ENCODE data around the gene PGAP6.
"Not testable (repeated sequence)": the region's sequence is repeated elsewhere in the genome, so short reads cannot be mapped to it uniquely, and the experiment has no call there.

Gene PGAP6

GRCh38 chr16:333406-334094, 48.2 kb downstream of the PGAP6 start:
- no peak overlapping the region for H3K9ac ChIP-seq
- peaks cover 59% of the 10 kb centered on the region for H3K4me1 ChIP-seq
- no peak for TF ChIP-seq Cebpa-rat (IDR thresholded peaks at IDR 0.05)
- H3K4me3 ChIP-seq: no peak overlapping the region
- no peak overlapping the region for H3K4me2 ChIP-seq
- no peak overlapping the region for H3K27ac ChIP-seq
- peaks cover 9% of the 10 kb centered on the region for H3K36me3 ChIP-seq
- no peaks in the 10 kb centered on the region for H3K27me3 ChIP-seq
- H3K9me3 ChIP-seq: no peaks in the 10 kb centered on the region
- H4K20me1 ChIP-seq: peaks cover 100% of the 10 kb centered on the region

DNA sequence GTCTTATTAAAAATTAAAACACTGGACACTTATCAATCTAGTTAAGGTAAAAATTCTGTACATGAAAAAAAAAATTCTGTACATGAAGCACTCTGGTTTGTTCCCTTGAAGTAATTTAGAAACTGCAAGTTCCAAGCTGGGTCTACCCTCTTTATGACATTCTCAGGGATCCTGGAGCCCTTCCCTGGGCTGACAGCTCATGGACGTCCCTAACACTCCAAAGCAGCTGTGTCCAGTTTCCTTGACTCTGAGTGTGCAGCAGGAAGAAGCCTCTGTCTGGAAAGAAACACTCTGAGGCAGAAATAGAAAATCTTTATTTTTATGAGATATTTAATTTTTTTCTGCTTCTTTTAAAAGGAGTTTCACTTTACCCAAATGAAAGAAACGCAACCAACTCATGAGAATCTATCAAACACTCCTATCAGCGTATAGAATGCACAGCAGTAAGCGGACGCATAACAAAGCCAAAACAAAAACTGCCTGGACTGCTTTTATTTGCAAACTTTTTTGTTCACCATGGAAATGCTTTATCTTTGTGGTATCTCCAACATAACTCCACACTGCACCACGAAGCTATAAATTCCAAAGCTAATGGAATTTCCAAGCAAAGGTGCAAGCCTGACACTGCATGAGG, 50.5 kb downstream of the PGAP6 start:
- peaks cover 62% of the 10 kb centered on the region for H3K4me1 ChIP-seq
- not testable (repeated sequence) for H3K27ac ChIP-seq, H3K4me2 ChIP-seq, H3K4me3 ChIP-seq, H3K27me3 ChIP-seq, H3K9ac ChIP-seq, H3K9me3 ChIP-seq, H3K36me3 ChIP-seq
- peaks cover 100% of the 10 kb centered on the region for H4K20me1 ChIP-seq

DNA sequence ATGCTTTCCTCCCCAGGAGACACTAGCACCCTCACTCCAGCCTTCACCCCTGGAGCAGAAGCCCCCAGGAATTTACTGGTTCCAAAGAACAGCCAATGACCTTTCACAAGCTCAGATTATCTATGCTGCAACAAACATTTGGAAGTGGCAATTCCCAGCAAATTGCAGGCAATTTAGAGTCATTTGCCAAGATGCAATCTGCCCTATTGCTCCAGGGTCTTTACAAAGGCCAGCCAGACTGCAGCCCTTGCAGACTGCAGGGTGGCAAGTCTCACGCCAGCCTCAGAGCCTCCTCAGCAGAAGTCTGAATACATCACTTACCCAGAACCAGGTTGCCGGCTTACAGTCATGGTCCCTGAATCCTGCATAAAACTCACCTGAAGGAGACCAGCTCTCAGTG, 51.0 kb downstream of the PGAP6 start:
- no peak overlapping the region for H3K4me2 ChIP-seq
- H4K20me1 ChIP-seq: peaks cover 100% of the 10 kb centered on the region
- no peak overlapping the region for H3K27ac ChIP-seq
- no peak overlapping the region for H3K9ac ChIP-seq
- peaks cover under 1% of the 10 kb centered on the region for H3K36me3 ChIP-seq
- TF ChIP-seq Cebpa-rat (IDR thresholded peaks at IDR 0.05): no peak
- H3K4me3 ChIP-seq: no peak overlapping the region
- H3K9me3 ChIP-seq: no peaks in the 10 kb centered on the region
- peaks cover 64% of the 10 kb centered on the region for H3K4me1 ChIP-seq
- H3K27me3 ChIP-seq: no peaks in the 10 kb centered on the region

GRCh38 chr16:325375-326145, 56.2 kb downstream of the PGAP6 start:
- H3K27me3 ChIP-seq: no peaks in the 10 kb centered on the region
- no peak for TF ChIP-seq Cebpa-rat (IDR thresholded peaks at IDR 0.05)
- peaks cover 18% of the 10 kb centered on the region; the same call in 1 of the 2 replicates for H3K36me3 ChIP-seq
- H4K20me1 ChIP-seq: peaks cover 100% of the 10 kb centered on the region
- H3K4me2 ChIP-seq: peak overlapping the region; percentile 98
- H3K4me3 ChIP-seq: peak overlapping the region; percentile 61
- H3K9ac ChIP-seq: peak overlapping the region; percentile 67; the same call in 1 of the 2 replicates
- H3K27ac ChIP-seq: peak overlapping the region; percentile 52
- no peaks in the 10 kb centered on the region for H3K9me3 ChIP-seq
- H3K4me1 ChIP-seq: peaks cover 98% of the 10 kb centered on the region

DNA sequence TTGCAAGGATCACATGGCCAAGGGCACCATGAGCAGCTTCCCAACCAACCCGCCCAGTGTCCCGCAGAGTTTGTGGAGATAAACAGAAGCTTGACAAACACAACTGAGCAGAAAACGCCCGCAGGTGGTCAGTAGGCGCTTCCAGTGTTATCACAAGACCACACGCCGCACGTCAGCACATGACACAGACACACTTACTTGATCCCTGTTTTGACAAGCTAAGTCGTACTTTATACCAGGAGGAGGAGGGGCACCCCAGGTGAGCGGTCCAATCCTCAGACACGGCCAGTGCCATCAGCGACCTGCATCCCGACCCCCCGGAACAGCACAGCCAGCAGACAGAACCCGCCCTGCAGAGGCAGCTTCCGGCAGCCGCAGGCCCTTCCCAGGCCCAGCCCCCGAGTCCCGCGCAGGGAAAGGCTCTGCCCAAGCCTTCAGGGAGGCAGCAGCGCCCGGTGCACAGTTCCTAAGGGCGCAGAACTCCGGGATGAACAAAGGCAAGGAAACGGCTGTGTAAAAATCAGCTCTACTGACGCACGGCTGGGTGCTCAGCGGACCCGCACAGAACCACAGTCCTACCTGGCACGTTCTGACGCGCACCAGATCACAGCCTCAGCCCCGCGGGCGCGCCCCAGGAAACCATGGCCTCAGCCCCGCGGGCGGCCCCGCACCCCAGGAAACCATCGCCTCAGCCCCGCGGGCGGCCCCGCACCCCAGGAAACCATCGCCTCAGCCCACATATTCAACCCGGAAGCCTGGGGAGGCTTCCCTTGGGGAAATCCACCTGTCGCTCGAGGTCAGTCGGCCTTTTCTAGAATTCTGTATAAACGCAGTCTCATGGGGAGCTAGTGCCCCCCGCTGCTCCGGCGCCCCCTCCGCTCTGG, 57.1 kb downstream of the PGAP6 start:
- peaks cover 98% of the 10 kb centered on the region for H3K4me1 ChIP-seq
- TF ChIP-seq Cebpa-rat (IDR thresholded peaks at IDR 0.05): no peak
- H3K9me3 ChIP-seq: no peaks in the 10 kb centered on the region
- no peaks in the 10 kb centered on the region for H3K27me3 ChIP-seq
- peaks cover 98% of the 10 kb centered on the region for H4K20me1 ChIP-seq
- peak overlapping the region; percentile 52 for H3K27ac ChIP-seq
- peak overlapping the region; percentile 61 for H3K4me3 ChIP-seq
- H3K9ac ChIP-seq: peak overlapping the region; percentile 67
- peak overlapping the region; percentile 98 for H3K4me2 ChIP-seq
- H3K36me3 ChIP-seq: peaks cover 18% of the 10 kb centered on the region; the same call in 1 of the 2 replicates

DNA sequence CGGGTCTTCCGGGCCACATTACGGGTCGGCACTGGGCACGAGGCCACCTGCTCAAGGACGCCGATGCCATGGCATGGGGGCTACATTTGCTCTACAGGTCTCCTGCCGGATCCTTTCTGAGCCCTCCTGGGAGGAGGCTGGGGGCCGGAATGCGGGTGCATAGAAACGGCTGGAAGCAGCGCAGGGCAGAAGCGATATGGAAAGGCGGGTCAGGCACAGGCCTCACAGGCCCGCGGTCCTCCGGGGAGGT, 57.7 kb downstream of the PGAP6 start:
- Histone ChIP-seq H3K9ac (no peak overlapping the region), H3K36me3 (peaks cover 23% of the 10 kb centered on the region), H3K9me3 (no peaks in the 10 kb centered on the region), H3K4me1 (peaks cover 98% of the 10 kb centered on the region), H3K4me3 (peak overlapping the region; percentile 61), H3K4me2 (peak overlapping the region; percentile 98), H3K27me3 (no peaks in the 10 kb centered on the region), H3K27ac (no peak overlapping the region), H4K20me1 (peaks cover 98% of the 10 kb centered on the region)
- no peak for TF ChIP-seq Cebpa-rat (IDR thresholded peaks at IDR 0.05)

- Histone ChIP-seq H3K9me3 (no peaks in the 10 kb centered on the region), H3K4me1 (peaks cover 89% of the 10 kb centered on the region), H3K27me3 (no peaks in the 10 kb centered on the region), H3K36me3 (peaks cover 38% of the 10 kb centered on the region), H3K9ac (no peak overlapping the region), H3K4me2 (no peak overlapping the region), H3K4me3 (no peak overlapping the region), H3K27ac (no peak overlapping the region), H4K20me1 (peaks cover 98% of the 10 kb centered on the region)
- no peak for TF ChIP-seq Cebpa-rat (IDR thresholded peaks at IDR 0.05)
Measured at GRCh38 chr16:322476-323143, 59.2 kb downstream of the PGAP6 start.

GRCh38 chr16:321532-321931, 60.2 kb downstream of the PGAP6 start:
- peaks cover 49% of the 10 kb centered on the region for H3K36me3 ChIP-seq
- no peak overlapping the region for H3K4me3 ChIP-seq
- peaks cover 98% of the 10 kb centered on the region for H4K20me1 ChIP-seq
- no peaks in the 10 kb centered on the region for H3K27me3 ChIP-seq
- no peak overlapping the region for H3K9ac ChIP-seq
- peak overlapping the region; percentile 35 for H3K4me2 ChIP-seq
- no peak for TF ChIP-seq Cebpa-rat (IDR thresholded peaks at IDR 0.05)
- no peak overlapping the region for H3K27ac ChIP-seq
- H3K9me3 ChIP-seq: no peaks in the 10 kb centered on the region
- peaks cover 87% of the 10 kb centered on the region for H3K4me1 ChIP-seq

Data from BLaER1 (cell line).